Measurements from ENCODE around the gene VMP1.

Gene VMP1

GRCh38 chr17:59761385-59762048, 54.1 kb downstream of the VMP1 start:
- DNase-seq (no peak), ATAC-seq (ENCODE audit: insufficient read depth, low read depth) (no peak)
- H4K20me1 ChIP-seq (ENCODE audit: insufficient read depth, low read length): no peaks in the 10 kb centered on the region
- no peak overlapping the region for H3K4me3 ChIP-seq (ENCODE audit: low read depth in 1 of 2, low read length in 2 of 2)
- no peaks in the 10 kb centered on the region for H3K27me3 ChIP-seq (ENCODE audit: insufficient read depth, low read length, poor library complexity)
- TF ChIP-seq EZH2 (IDR thresholded peaks at IDR 0.05; ENCODE audit: borderline replicate concordance, low read depth, low read length, severe bottlenecking): no peak
- TF ChIP-seq CTCF (IDR thresholded peaks at IDR 0.05; ENCODE audit: borderline replicate concordance, extremely low read depth, low read length, poor library complexity, severe bottlenecking): no peak
- no peaks in the 10 kb centered on the region for H3K79me2 ChIP-seq (ENCODE audit: insufficient read depth, low read length)
- peaks cover 34% of the 10 kb centered on the region for H3K36me3 ChIP-seq (ENCODE audit: insufficient read depth, low read length)
- no peak overlapping the region for H3K4me2 ChIP-seq (ENCODE audit: insufficient read depth, low read length)
- H3K9ac ChIP-seq (ENCODE audit: low read depth, low read length): no peak overlapping the region
- H2AFZ ChIP-seq (ENCODE audit: low read depth, low read length): no peak overlapping the region
- no peaks in the 10 kb centered on the region for H3K9me3 ChIP-seq (ENCODE audit: insufficient read depth, low read length, severe bottlenecking)
- H3K4me1 ChIP-seq (ENCODE audit: insufficient read depth, low read length): no peaks in the 10 kb centered on the region
- H3K27ac ChIP-seq (ENCODE audit: low read length): no peak overlapping the region

- Histone ChIP-seq H3K27me3 (ENCODE audit: insufficient read depth, low read length, poor library complexity) (no peaks in the 10 kb centered on the region), H3K4me1 (ENCODE audit: insufficient read depth, low read length) (no peaks in the 10 kb centered on the region), H3K9me3 (ENCODE audit: insufficient read depth, low read length, severe bottlenecking) (no peaks in the 10 kb centered on the region), H3K27ac (ENCODE audit: low read length) (no peak overlapping the region), H3K4me2 (ENCODE audit: insufficient read depth, low read length) (no peak overlapping the region), H3K79me2 (ENCODE audit: insufficient read depth, low read length) (no peaks in the 10 kb centered on the region), H3K9ac (ENCODE audit: low read depth, low read length) (no peak overlapping the region), H2AFZ (ENCODE audit: low read depth, low read length) (no peak overlapping the region), H3K4me3 (ENCODE audit: low read depth in 1 of 2, low read length in 2 of 2) (no peak overlapping the region), H4K20me1 (ENCODE audit: insufficient read depth, low read length) (no peaks in the 10 kb centered on the region), H3K36me3 (ENCODE audit: insufficient read depth, low read length) (peaks cover 34% of the 10 kb centered on the region)
- TF ChIP-seq EZH2 (IDR thresholded peaks at IDR 0.05; ENCODE audit: borderline replicate concordance, low read depth, low read length, severe bottlenecking) (no peak), CTCF (IDR thresholded peaks at IDR 0.05; ENCODE audit: borderline replicate concordance, extremely low read depth, low read length, poor library complexity, severe bottlenecking) (no peak)
- no peak for DNase-seq
- no peak for ATAC-seq (ENCODE audit: insufficient read depth, low read depth)
These were observed 54.8 kb downstream of the VMP1 start for GRCh38 chr17:59762049-59762823.

GRCh38 chr17:59762824-59763374, 55.4 kb downstream of the VMP1 start:
- H3K9ac ChIP-seq (ENCODE audit: low read depth, low read length): no peak overlapping the region
- no peaks in the 10 kb centered on the region for H3K9me3 ChIP-seq (ENCODE audit: insufficient read depth, low read length, severe bottlenecking)
- no peaks in the 10 kb centered on the region for H3K4me1 ChIP-seq (ENCODE audit: insufficient read depth, low read length)
- H3K27me3 ChIP-seq (ENCODE audit: insufficient read depth, low read length, poor library complexity): no peaks in the 10 kb centered on the region
- no peak overlapping the region for H3K4me2 ChIP-seq (ENCODE audit: insufficient read depth, low read length)
- no peak overlapping the region for H3K4me3 ChIP-seq (ENCODE audit: low read depth in 1 of 2, low read length in 2 of 2)
- TF ChIP-seq CTCF (IDR thresholded peaks at IDR 0.05; ENCODE audit: borderline replicate concordance, extremely low read depth, low read length, poor library complexity, severe bottlenecking) (no peak), EZH2 (IDR thresholded peaks at IDR 0.05; ENCODE audit: borderline replicate concordance, low read depth, low read length, severe bottlenecking) (no peak)
- H3K27ac ChIP-seq (ENCODE audit: low read length): no peak overlapping the region
- no peak overlapping the region for H2AFZ ChIP-seq (ENCODE audit: low read depth, low read length)
- H4K20me1 ChIP-seq (ENCODE audit: insufficient read depth, low read length): no peaks in the 10 kb centered on the region
- H3K79me2 ChIP-seq (ENCODE audit: insufficient read depth, low read length): no peaks in the 10 kb centered on the region
- ATAC-seq (ENCODE audit: insufficient read depth, low read depth) (no peak), DNase-seq (no peak)
- H3K36me3 ChIP-seq (ENCODE audit: insufficient read depth, low read length): peaks cover 29% of the 10 kb centered on the region
